K562 (cell line): Measurements from ENCODE around the gene MOCS3. TPM values are rescaled to one million over a fixed set of nuclear protein-coding genes. Genes with fewer than 3 reads are reported as not detected.

Experiments used
- BCOR ChIP-seq: fragments of 450-650 bp; IDR thresholded peaks from 2 replicates; pipeline ENCODE4 v1.6.1; 2016
- FOS ChIP-seq: IDR thresholded peaks from 3 replicates; pipeline ENCODE4 v1.6.1; 2011; ENCODE audit not compliant: insufficient read length; ENCODE audit errors: extremely low read depth
- KLF6 ChIP-seq: fragments of 250-450 bp; sonication (Bioruptor Pico); IDR thresholded peaks from 2 replicates; pipeline ENCODE4 v1.4.0; 2020; ENCODE audit warnings: mild to moderate bottlenecking, moderate library complexity, borderline replicate concordance
- MAFG ChIP-seq: fragments of 450-650 bp; conservative IDR thresholded peaks from 2 replicates; pipeline ENCODE4 v1.6.1; 2016; ENCODE audit warnings: missing genetic modification characterization, missing compliant biosample characterization
- NELFE ChIP-seq: IDR thresholded peaks from 2 replicates; pipeline ENCODE4 v1.6.1; 2011; ENCODE audit warnings: mild to moderate bottlenecking; ENCODE audit not compliant: insufficient read depth, insufficient read length
- XRCC3 ChIP-seq: fragments of 450-650 bp; IDR thresholded peaks from 2 replicates; pipeline ENCODE4 v1.6.1; 2017; ENCODE audit warnings: mild to moderate bottlenecking, moderate library complexity
- YY1 ChIP-seq, 3 experiments: IDR thresholded peaks; 2 replicates each; pipeline ENCODE4 v1.6.1; 2011; ENCODE audit warnings: low read length in 2 of 3, mild to moderate bottlenecking in 2 of 3, moderate library complexity in 2 of 3, borderline replicate concordance in 1 of 3, control low read depth in 1 of 3, low read depth in 1 of 3; ENCODE audit not compliant: insufficient read depth in 3 of 3, insufficient replicate concordance in 2 of 3, control insufficient read depth in 1 of 3, insufficient read length in 1 of 3; ENCODE audit errors: extremely low read depth in 1 of 3
- ZNF316 ChIP-seq: fragments of 450-650 bp; IDR thresholded peaks from 2 replicates; pipeline ENCODE4 v1.6.1; 2016
- ZNF431 ChIP-seq: sonication (generic); formaldehyde crosslinking; IDR thresholded peaks from 2 replicates; pipeline ENCODE4 v1.8.0; 2022; ENCODE audit warnings: mild to moderate bottlenecking, missing genetic modification reagents
- ZNF512 ChIP-seq: IDR thresholded peaks from 2 replicates; pipeline ENCODE4 v1.6.1; 2016; ENCODE audit warnings: missing genetic modification characterization, missing compliant biosample characterization
- polyA plus RNA-seq, 8 experiments: library from polyadenylated mRNA; depleted of rRNA in 4 of 8; stranded (reverse) in 5 of 8; unstranded in 3 of 8; fragments of >200 nt; fragmentation: Nextera tagmentation in 2 of 8; fragmentation: Illumina TruSeq in 1 of 8; extraction: Ambion mirVana in 2 of 8; extraction: Trizol in 1 of 8; gene quantifications; 2 replicates each; pipeline versions ENCODE4 v1.2.1 to v1.2.3, GENCODE V29; 2011 to 2014; ENCODE audit warnings: inconsistent platforms in 1 of 8, missing spikeins in 1 of 8
- total RNA-seq, 7 experiments: library from RNA; depleted of rRNA in 6 of 7; stranded (reverse); fragments of >200 nt in 6 of 7; fragmentation: Illumina TruSeq in 2 of 7; extraction: Trizol in 2 of 7; gene quantifications; 2 replicates each; pipeline versions ENCODE4 v1.2.1 to v1.2.3, GENCODE V29; 2011 to 2021; ENCODE audit warnings: low replicate concordance in 1 of 7
- TF ChIP-seq, protein P1 (sequence below): sonication (generic); formaldehyde crosslinking; IDR thresholded peaks from 2 replicates; pipeline ENCODE4 v1.8.0; 2023; ENCODE audit warnings: missing genetic modification reagents, mild to moderate bottlenecking, borderline replicate concordance
- TF ChIP-seq, protein P2 (sequence below): fragments of 200-800 bp; sonication (Bioruptor generic); IDR thresholded peaks from 2 replicates; pipeline ENCODE4 v1.6.1; 2017; ENCODE audit warnings: missing genetic modification characterization, missing compliant biosample characterization
- TF ChIP-seq, protein P3 (sequence below): fragments of 450-650 bp; IDR thresholded peaks from 2 replicates; pipeline ENCODE4 v1.6.1; 2016; ENCODE audit warnings: borderline replicate concordance
- TF ChIP-seq, protein P4 (sequence below): fragments of 450-650 bp; conservative IDR thresholded peaks from 2 replicates; pipeline ENCODE4 v1.6.1; 2016; ENCODE audit warnings: missing genetic modification characterization, low read depth, mild to moderate bottlenecking, missing compliant biosample characterization, moderate library complexity

The MOCS3 gene
- total and polyA plus RNA-seq, 9 of the 15 experiments (the other 6 are each of a cell fraction or from before 2014, with no cell fraction given), result 0.70 to 6.2 (median 2.9) TPM

GRCh38 chr20:50980851-50981713, 22.5 kb downstream of the MOCS3 start (continued):
- TF ChIP-seq, protein P1, sequence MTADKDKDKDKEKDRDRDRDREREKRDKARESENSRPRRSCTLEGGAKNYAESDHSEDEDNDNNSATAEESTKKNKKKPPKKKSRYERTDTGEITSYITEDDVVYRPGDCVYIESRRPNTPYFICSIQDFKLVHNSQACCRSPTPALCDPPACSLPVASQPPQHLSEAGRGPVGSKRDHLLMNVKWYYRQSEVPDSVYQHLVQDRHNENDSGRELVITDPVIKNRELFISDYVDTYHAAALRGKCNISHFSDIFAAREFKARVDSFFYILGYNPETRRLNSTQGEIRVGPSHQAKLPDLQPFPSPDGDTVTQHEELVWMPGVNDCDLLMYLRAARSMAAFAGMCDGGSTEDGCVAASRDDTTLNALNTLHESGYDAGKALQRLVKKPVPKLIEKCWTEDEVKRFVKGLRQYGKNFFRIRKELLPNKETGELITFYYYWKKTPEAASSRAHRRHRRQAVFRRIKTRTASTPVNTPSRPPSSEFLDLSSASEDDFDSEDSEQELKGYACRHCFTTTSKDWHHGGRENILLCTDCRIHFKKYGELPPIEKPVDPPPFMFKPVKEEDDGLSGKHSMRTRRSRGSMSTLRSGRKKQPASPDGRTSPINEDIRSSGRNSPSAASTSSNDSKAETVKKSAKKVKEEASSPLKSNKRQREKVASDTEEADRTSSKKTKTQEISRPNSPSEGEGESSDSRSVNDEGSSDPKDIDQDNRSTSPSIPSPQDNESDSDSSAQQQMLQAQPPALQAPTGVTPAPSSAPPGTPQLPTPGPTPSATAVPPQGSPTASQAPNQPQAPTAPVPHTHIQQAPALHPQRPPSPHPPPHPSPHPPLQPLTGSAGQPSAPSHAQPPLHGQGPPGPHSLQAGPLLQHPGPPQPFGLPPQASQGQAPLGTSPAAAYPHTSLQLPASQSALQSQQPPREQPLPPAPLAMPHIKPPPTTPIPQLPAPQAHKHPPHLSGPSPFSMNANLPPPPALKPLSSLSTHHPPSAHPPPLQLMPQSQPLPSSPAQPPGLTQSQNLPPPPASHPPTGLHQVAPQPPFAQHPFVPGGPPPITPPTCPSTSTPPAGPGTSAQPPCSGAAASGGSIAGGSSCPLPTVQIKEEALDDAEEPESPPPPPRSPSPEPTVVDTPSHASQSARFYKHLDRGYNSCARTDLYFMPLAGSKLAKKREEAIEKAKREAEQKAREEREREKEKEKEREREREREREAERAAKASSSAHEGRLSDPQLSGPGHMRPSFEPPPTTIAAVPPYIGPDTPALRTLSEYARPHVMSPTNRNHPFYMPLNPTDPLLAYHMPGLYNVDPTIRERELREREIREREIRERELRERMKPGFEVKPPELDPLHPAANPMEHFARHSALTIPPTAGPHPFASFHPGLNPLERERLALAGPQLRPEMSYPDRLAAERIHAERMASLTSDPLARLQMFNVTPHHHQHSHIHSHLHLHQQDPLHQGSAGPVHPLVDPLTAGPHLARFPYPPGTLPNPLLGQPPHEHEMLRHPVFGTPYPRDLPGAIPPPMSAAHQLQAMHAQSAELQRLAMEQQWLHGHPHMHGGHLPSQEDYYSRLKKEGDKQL (CRISPR knock-in tag), result no peak
- no peak for TF ChIP-seq XRCC3
- no peak for TF ChIP-seq ZNF431 (CRISPR knock-in tag)
- no peak for TF ChIP-seq NELFE
- peak; percentile 98 for TF ChIP-seq ZNF316
- no peak for TF ChIP-seq ZNF512 (tag)
- TF ChIP-seq KLF6, result no peak
- TF ChIP-seq, protein P2, sequence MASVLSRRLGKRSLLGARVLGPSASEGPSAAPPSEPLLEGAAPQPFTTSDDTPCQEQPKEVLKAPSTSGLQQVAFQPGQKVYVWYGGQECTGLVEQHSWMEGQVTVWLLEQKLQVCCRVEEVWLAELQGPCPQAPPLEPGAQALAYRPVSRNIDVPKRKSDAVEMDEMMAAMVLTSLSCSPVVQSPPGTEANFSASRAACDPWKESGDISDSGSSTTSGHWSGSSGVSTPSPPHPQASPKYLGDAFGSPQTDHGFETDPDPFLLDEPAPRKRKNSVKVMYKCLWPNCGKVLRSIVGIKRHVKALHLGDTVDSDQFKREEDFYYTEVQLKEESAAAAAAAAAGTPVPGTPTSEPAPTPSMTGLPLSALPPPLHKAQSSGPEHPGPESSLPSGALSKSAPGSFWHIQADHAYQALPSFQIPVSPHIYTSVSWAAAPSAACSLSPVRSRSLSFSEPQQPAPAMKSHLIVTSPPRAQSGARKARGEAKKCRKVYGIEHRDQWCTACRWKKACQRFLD, result no peak
- TF ChIP-seq YY1 (IDR thresholded peaks at IDR 0.05; ENCODE audit: borderline replicate concordance in 1 of 3, control insufficient read depth in 1 of 3, extremely low read depth in 1 of 3, insufficient read depth in 3 of 3, insufficient read length in 1 of 3, insufficient replicate concordance in 2 of 3, low read depth in 1 of 3, low read length in 2 of 3), result peak in 2 of 3 experiments; percentile 21 to 50
- TF ChIP-seq, protein P3, sequence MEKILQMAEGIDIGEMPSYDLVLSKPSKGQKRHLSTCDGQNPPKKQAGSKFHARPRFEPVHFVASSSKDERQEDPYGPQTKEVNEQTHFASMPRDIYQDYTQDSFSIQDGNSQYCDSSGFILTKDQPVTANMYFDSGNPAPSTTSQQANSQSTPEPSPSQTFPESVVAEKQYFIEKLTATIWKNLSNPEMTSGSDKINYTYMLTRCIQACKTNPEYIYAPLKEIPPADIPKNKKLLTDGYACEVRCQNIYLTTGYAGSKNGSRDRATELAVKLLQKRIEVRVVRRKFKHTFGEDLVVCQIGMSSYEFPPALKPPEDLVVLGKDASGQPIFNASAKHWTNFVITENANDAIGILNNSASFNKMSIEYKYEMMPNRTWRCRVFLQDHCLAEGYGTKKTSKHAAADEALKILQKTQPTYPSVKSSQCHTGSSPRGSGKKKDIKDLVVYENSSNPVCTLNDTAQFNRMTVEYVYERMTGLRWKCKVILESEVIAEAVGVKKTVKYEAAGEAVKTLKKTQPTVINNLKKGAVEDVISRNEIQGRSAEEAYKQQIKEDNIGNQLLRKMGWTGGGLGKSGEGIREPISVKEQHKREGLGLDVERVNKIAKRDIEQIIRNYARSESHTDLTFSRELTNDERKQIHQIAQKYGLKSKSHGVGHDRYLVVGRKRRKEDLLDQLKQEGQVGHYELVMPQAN, result no peak
- peak; percentile 94 for TF ChIP-seq MAFG
- TF ChIP-seq, protein P4, sequence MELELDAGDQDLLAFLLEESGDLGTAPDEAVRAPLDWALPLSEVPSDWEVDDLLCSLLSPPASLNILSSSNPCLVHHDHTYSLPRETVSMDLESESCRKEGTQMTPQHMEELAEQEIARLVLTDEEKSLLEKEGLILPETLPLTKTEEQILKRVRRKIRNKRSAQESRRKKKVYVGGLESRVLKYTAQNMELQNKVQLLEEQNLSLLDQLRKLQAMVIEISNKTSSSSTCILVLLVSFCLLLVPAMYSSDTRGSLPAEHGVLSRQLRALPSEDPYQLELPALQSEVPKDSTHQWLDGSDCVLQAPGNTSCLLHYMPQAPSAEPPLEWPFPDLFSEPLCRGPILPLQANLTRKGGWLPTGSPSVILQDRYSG, result no peak
- no peak for TF ChIP-seq FOS
- no peak for TF ChIP-seq BCOR
